Activated T-cell treated with anti-CD3 and anti-CD28 coated beads for 24 hours (primary cell): ENCODE results near the gene MCL1.

Source experiments
- DNase-seq: peaks from one replicate; pipeline ENCODE4 v3.0.0-alpha.2; 2020; ENCODE audit warnings: low read depth

Gene MCL1

DNA sequence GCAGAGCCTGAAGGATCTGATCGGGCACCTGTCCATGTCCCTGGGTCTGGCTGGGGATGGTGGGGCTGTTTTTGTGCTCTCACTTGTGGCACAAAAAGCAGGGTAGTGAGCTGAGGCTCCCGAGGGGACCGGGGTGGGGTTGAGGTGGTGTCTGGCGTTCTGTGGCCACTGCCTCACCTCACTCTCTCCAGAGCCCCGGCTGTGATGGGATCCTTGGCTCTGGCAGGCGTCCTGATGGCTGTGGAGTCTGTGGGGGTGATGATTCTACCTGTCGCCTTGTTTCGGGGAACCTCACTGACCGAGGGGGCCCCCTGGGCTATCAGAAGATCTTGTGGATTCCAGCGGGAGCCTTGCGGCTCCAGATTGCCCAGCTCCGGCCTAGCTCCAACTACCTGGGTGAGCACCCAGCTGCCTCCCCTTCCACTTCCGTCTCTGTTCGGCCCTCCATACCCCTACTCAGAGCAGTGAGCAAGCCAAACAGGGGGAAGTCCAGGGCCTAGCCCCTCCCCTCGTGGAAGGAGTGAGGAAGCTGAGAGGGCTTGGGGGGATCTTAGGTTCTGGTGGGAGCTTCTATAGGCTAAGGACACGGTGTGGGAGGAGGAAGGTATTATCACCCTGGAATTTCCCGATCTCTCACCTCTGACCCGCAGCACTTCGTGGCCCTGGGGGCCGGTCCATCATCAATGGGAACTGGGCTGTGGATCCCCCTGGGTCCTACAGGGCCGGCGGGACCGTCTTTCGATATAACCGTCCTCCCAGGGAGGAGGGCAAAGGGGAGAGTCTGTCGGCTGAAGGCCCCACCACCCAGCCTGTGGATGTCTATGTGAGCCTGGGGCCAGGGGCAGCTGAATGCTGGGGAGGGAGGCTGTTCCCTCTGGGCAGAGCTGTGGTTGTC is 23.2 kb downstream of the MCL1 start:
- DNase-seq = no peak

DNA sequence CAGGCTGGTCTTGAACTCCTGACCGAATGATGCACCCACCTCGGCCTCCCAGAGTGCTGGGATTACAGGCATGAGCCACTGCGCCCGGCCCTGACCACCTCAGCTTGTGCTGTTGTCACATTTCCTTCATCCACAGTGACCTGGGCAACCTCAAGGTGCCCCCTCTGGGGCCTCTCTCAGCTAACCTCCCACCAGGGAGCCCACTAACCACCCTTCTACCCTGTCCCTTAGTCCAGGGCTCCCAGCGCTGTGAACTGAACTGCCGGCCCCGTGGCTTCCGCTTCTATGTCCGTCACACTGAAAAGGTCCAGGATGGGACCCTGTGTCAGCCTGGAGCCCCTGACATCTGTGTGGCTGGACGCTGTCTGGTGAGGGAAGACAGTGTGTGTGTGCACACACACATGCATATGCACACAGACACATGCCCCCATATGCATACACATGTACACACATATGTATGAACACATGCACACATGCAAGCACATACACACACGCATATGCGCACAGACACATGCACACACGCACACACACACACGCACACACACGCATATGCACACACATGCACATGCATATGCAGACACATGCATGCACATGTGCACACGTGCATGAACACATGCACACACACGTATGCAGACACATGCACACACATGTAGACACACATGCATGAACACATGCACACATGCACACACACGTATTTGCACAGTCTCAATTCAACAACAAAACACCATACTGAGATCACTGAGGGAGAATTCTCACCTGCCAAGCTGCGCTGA is 24.0 kb downstream of the MCL1 start:
- no peak for DNase-seq

DNA sequence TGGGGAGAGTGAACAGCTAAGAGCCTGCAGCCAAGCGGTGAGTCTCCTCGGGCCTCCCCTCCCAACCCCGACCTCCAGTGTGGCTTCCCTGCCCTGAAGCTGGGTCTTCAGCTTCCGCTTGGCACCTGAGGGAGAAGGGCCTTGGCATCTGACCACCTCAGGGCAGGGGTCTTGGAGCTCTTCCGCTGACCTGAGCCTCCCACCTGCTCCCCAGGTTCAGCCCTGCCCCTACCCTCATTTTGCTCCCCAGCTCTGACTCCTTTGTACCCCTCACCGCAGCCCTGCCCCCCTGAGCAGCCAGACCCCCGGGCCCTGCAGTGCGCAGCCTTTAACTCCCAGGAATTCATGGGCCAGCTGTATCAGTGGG is 25.3 kb downstream of the MCL1 start:
- no peak for DNase-seq

DNA sequence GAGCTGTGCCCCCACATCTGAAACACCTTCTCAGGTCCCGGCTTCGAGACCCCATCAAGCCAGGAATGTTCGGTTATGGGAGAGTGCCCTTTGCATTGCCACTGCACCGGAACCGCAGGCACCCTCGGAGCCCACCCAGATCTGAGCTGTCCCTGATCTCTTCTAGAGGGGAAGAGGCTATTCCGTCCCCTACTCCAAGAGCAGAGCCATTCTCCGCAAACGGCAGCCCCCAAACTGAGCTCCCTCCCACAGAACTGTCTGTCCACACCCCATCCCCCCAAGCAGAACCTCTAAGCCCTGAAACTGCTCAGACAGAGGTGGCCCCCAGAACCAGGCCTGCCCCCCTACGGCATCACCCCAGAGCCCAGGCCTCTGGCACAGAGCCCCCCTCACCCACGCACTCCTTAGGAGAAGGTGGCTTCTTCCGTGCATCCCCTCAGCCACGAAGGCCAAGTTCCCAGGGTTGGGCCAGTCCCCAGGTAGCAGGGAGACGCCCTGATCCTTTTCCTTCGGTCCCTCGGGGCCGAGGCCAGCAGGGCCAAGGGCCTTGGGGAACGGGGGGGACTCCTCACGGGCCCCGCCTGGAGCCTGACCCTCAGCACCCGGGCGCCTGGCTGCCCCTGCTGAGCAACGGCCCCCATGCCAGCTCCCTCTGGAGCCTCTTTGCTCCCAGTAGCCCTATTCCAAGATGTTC is 25.9 kb downstream of the MCL1 start:
- DNase-seq = no peak

DNA sequence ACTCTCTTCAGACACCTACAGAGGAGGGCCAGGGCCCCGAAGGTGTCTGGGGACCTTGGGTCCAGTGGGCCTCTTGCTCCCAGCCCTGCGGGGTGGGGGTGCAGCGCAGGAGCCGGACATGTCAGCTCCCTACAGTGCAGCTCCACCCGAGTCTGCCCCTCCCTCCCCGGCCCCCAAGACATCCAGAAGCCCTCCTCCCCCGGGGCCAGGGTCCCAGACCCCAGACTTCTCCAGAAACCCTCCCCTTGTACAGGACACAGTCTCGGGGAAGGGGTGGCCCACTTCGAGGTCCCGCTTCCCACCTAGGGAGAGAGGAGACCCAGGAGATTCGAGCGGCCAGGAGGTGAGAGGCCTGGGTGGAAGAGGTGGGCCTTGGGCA is 26.5 kb downstream of the MCL1 start:
- DNase-seq = no peak

DNA sequence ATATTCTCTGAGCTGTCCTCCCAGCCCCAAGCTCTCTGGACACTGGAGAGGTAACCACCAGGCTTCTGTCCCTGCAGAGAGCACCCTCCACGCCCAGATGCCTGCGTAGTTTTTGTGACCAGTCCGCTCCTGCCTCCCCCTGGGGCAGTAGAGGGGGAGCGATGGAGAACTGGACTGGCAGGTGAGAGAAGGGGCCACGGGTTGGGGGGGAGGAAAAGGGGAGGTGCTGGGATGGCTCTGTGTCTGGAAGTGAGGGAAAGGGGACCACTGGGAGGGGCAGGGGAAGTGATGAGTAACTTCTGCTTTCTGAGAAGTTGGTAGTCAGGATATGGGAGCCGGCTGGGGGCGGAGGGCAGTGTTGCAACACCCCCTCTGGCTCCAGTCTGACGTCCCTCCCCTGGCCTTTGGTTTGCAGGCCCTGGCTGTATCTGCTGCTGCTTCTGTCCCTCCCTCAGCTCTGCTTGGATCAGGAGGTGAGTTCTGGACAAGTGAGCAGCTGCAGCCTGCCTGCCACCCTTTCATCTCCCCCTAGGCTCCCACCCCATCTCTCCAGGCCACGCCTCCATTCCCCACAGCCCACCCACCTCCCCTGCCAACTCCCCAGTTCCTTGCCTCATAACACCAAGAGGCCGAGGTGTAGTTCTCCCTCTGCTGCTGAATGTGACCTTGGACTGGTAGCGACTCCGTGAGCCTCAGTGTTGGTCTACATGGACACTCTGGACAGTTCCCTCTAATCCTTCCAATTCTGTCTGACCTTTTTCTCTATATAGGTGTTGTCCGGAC is 27.1 kb downstream of the MCL1 start:
- DNase-seq = no peak

DNA sequence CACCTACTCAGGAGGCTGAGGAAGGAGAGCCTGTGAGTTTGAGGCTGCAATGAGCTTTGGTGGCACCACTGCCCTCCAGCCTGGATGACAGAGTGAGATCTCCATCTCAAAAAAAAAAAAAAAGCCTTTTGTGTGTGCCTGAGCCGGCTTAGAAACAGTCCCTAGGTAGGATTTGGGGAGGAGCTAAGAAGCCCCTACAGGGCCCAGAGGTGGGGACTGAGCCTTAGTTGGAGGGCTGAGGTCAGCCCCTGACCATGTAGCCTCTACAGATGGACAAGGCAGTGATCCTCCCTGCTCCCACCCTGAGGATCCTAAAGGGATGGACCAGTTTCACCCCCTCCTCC is 27.7 kb downstream of the MCL1 start:
- DNase-seq = no peak

DNA sequence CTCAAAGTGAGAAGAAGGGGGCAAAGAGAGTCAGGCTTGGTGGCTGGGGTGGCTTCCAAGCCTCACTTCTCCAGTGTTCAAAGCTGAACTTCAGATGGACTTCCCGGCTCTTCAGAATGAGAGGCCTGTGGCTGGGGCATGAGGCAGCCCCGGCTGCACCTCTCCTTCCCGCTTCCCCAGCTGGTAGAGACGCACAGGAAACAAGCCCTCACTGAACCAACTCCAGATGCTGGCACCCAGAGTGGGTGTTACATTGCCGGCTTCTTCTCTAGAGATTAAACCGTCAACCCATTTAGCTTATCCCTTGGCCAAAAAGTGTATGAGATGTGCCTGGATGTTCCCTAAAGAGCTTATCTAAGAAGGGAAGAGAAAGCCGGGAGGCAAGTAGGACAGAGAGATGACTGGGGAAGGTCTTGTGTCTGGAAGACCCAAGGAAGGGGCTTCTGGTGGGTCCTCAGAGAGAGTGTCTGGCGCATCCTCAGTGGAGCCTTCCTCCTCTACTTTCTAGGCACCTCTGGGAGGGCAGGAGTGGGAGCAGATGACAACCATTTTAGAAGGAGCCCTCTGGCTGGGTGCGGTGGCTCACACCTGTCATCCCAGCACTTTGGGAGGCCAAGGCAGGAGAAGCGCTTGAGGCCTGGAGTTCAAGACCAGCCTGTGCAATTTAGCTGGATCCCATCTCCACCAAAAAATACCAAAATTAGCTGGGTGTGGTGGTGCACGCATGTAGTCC is 28.2 kb downstream of the MCL1 start:
- no peak for DNase-seq

DNA sequence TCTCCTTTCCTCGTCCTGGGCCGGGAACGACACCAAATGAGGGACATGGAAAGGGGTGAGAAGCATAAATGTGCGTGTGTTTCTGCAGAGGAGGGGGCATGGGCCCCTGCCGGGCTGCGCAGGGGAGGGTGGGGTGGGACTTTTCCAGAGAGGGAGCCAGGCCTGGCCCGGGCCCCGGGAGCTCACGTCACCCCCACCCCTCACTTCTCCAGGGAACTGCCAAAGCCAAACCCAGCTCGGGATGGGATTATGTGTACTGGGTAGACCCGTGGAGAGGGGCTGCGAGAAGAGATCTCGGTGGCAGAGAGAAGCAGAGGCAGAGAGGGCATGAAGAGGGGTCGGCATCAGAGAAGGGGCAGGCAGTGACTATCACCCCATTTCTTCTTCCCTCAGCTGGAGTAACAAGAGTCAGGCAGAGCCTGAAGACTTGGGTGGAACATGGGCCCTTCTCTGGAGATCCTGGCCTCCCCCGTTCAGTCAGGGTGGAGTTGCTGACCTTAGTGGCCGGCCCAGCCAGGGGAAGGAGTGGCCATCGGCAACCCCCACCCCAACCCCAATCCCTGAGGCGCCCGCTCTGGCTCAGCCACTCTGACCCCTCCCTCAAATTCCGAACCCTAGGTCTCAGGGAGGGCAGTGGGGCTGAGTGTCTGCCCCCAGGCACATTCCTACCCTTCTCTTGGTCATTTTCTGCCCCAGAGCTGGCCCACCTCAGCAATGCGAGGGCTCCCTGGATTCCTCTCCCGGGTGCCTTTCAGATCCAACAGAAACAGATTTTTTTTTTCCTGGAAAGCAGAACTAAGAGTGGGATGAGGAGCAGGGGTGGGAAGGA is 29.0 kb downstream of the MCL1 start:
- DNase-seq = no peak

DNA sequence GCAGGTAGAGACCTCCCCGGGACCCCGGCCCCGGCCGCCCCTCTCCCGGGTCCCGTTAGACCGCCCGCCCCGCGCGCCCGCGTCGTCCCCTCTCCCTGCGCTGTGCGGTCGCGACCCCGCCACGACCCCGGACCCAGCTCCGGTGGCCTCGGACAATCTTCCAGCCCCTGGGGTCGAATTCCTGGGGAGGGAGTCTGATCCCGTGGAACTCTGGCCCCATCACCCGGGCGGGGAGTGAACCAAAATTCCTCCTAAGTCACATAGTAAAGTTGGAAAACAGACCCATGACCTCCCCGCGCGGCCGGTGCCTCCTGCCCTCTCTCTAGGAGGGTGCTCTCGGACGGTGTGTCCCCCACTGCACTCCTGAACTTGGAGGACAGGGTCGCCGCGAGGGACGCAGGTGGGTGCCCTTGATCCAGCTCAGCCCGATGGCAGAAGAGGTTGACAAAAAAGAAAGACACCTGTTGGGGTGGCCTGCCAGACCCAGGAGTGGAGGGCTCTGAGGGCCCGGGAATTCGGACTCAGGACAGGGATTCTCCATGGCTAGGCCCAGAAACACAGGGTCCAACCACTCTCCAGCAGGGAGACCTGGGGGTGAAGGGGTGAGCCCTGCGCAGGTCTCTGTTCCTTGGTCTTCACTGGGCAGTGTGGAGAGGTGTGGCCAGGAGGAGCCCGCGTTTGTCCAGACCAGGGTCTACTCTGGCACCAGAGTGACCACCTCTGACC is 29.8 kb downstream of the MCL1 start:
- no peak for DNase-seq

DNA sequence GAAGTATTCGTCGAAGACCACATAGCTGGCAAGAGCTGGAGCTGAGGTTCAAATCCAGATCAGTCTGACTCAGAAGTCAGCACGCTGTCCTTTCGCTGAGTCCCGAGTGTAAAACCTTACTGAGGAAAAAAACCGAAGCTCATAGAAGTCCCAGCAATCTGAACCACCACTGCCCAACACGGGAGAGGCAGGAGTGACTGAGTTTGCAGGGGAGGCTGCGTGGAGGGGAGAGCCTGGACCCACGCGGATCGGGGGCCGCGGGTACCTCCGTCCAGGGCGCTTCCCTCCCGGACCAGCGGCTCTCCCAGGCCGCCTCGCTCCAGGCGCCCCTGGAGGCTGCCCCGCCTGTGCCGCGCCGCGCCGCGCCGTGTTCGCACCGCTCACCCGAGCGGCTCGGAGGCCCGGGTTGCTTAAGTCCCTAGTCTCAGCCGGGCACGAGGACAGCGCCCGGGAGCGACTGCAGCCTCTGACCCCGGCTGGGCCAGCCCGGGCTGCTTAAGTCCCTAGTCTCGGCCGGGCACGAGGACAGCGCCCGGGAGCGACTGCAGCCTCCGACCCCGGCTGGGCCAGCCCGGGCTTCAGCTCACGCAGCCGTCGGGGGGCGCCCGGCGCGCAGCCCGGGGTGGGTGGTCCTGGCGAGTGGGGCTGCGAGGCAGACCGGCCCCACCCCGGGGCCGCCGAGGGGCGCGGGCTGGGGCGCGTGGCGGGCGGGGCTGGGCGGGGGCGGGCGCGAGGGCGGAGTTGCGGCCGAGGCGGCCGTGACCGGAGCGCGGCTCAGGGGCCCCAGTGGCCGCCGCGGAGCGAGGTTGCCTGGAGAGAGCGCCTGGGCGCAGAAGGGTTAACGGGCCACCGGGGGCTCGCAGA is 30.5 kb downstream of the MCL1 start, which contains the start of gene ADAMTSL4:
Gene ADAMTSL4 (plus strand): TSS at position 777 of the 864 bp plus-strand sequence. CDS start 2,881 bp downstream, outside the sequence.
- DNase-seq = no peak

DNA sequence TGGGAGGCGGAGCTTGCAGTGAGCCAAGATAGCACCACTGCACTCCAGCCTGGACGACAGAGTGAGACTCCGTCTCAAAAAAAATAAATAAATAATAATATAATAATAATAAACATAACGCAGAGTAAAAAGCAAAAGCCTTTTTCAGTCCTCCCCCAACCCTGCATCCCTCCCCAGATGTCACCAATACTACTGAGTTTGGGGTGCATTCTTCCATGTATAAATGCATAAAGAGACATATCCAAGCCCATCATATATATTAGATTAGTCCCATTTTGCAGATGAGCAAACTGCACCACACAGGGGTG is 31.1 kb downstream of the MCL1 start:
- DNase-seq = no peak

DNA sequence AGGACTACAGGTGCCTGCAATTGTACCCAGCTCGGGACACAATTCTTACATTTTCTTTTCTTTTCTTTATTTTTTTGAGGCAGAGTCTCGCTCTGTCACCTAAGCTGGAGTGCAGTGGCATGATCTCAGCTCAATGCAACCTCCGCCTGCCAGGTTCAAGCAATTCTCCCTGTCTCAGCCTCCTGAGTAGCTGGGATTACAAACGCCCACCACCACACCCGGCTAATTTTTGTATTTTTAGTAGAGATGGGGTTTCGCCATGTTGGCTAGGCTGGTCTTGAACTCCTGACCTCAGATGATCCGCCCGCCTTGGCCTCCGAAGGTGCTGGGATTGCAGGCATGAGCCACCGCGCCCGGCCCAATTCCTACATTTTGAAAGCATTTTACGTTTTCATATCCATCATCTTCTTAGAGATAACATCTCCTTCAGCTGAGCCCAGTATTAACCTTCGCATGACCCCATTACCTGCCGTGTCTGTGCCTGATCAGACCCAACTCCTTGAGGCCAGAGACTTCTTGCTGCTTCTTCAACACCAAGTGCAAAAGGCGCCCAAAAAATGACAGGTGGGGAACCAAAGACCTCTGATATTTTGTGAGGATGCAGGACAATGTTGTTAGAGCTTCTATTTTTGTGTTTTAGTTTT is 33.0 kb downstream of the MCL1 start:
- DNase-seq = no peak

DNA sequence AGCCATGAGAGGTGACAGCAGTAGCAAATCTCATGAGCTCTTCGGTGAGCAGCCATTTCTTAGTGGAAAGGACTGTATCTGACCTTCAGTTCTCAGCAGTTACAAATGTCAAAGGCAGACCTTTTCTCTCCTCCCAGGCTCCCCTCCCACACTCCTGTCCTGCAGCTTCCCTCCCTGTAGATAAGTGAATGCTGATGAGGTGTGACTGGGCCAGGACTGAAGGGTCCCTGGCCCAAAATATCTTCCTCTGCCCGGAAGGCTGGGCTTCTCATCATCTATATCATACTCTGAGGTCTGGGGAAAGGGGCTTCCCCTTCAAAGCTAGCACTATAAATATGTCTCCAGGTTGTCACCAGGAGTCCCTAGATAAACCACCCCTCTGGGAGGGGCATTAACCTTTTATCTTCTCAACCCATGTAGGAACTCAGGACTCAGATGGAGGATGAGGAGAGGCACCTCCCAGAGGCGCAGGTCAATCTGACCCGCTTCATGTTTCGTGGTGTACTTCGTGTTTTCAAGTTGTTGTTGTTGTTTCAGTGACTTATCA is 33.9 kb downstream of the MCL1 start:
- no peak for DNase-seq

DNA sequence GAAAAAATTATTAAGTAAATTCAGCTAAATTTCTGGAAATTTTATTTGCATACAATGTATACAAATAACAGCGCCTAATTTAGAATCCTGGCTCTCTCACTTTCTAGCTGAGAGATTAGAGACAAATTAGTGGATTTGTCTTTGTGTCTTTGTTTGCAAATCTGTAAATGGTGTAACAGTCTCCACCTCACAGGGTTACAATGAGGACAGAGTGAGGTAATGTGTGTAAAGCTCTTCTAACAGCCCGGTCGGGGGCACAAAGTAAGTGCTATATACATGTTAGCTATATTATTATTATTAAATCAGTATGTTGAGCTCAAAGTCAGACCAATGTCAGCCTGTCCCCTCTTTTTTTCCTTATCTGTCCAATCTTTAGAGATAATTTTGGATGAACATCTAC is 35.2 kb downstream of the MCL1 start:
- no peak for DNase-seq

DNA sequence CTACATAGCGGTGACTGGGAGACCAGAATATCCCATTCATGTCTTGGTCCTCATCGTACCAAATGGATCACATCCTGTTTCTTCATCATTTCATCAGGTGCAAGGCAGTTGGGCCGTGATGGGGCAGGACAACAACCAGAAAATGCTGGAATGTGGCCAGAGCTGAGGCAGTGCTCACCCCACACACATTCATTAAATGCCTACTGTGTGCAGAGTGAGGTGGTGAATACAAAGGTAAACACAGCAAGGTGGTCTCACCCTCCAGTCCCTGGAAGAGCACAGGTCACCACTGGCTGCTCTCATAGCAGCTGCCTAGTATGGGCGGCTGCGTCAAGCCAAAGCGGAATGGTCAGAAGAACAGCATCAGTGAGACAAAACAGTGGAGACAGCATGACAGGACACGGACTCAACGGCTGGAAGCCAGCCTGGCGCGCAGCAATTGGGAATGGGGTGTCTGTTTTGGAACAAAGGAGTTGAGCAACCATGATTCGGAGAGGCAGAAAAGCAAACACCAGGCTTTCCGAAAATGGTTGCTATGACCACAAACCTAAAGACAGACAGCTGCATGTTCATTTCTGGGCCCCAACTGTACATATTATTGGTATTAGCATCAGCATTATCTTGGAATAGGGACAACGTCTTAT is 35.8 kb downstream of the MCL1 start:
- DNase-seq = no peak
